ENCODE results near the gene CHRNG. TPM values are rescaled to one million over a fixed set of nuclear protein-coding genes. Genes with fewer than 3 reads are reported as not detected.

CHRNG gene
- total and polyA plus RNA-seq, 3 donors from 2014 or later: 0.26 TPM; not detected in 2

GRCh38 chr2:232492963-232493700 is 46.4 kb upstream of the CHRNG start:
- no peaks in the 10 kb centered on the region for H3K4me1 ChIP-seq
- WGBS, 2 donors: 85 to 94% methylated on average over 24 of the region's 24 CpGs
- H3K27ac ChIP-seq: no peak overlapping the region
- H3K9me3 ChIP-seq: no peaks in the 10 kb centered on the region
- no peak for DNase-seq
- TF ChIP-seq CTCF (IDR thresholded peaks at IDR 0.05): no peak
- no peaks in the 10 kb centered on the region for H3K27me3 ChIP-seq
- intact Hi-C loops (cut with DNase I; ENCODE audit: low total_unique reads): no loop called here
- H3K36me3 ChIP-seq (ENCODE audit: low read depth, missing control alignments): no peaks in the 10 kb centered on the region
- no peak overlapping the region for H3K4me3 ChIP-seq

- Histone ChIP-seq H3K4me1 (no peaks in the 10 kb centered on the region), H3K4me3 (no peak overlapping the region), H3K27ac (no peak overlapping the region), H3K9me3 (no peaks in the 10 kb centered on the region), H3K27me3 (no peaks in the 10 kb centered on the region), H3K36me3 (ENCODE audit: low read depth, missing control alignments) (no peaks in the 10 kb centered on the region)
- intact Hi-C loops (cut with DNase I; ENCODE audit: low total_unique reads): no loop called here
- 83 to 85% methylated on average over 8 to 10 of the region's 10 CpGs for WGBS, 2 donors
- TF ChIP-seq POLR2A (IDR thresholded peaks at IDR 0.05): no peak
- TF ChIP-seq CTCF (IDR thresholded peaks at IDR 0.05): no peak
- DNase-seq: no peak
Measured at GRCh38 chr2:232493701-232494474, 45.6 kb upstream of the CHRNG start.

- WGBS, 2 donors: 92 to 100% methylated on average over 1 to 5 of the region's 5 CpGs
- no peak for DNase-seq
- no peaks in the 10 kb centered on the region for H3K4me1 ChIP-seq
Measured at GRCh38 chr2:232494542-232494941, 45.0 kb upstream of the CHRNG start.

GRCh38 chr2:232495292-232495691 is 44.2 kb upstream of the CHRNG start:
- H3K4me3 ChIP-seq: no peak overlapping the region
- H3K27ac ChIP-seq: no peak overlapping the region
- WGBS, 2 donors: 88 to 93% methylated on average over 7 of the region's 7 CpGs
- intact Hi-C loops (cut with DNase I; ENCODE audit: low total_unique reads): no loop called here
- H3K9me3 ChIP-seq: no peaks in the 10 kb centered on the region
- H3K27me3 ChIP-seq: no peaks in the 10 kb centered on the region
- TF ChIP-seq POLR2A (IDR thresholded peaks at IDR 0.05): no peak
- no peak for TF ChIP-seq CTCF (IDR thresholded peaks at IDR 0.05)
- no peaks in the 10 kb centered on the region for H3K36me3 ChIP-seq (ENCODE audit: low read depth, missing control alignments)
- DNase-seq: no peak
- no peaks in the 10 kb centered on the region for H3K4me1 ChIP-seq

More at GRCh38 chr2:232494542-232494941, 45.0 kb upstream of the CHRNG start:
- H3K4me3 ChIP-seq: no peak overlapping the region
- intact Hi-C loops (cut with DNase I; ENCODE audit: low total_unique reads): no loop called here
- H3K36me3 ChIP-seq (ENCODE audit: low read depth, missing control alignments): no peaks in the 10 kb centered on the region
- no peaks in the 10 kb centered on the region for H3K27me3 ChIP-seq
- no peak overlapping the region for H3K27ac ChIP-seq
- H3K9me3 ChIP-seq: no peaks in the 10 kb centered on the region
- TF ChIP-seq POLR2A (IDR thresholded peaks at IDR 0.05) (no peak), CTCF (IDR thresholded peaks at IDR 0.05) (no peak)
